ENCODE data around the gene ATXN1L. TPM values are rescaled to one million over a fixed set of nuclear protein-coding genes. Genes with fewer than 3 reads are reported as not detected.
"Not testable (repeated sequence)": the region's sequence is repeated elsewhere in the genome, so short reads cannot be mapped to it uniquely, and the experiment has no call there.

Gene ATXN1L
- total RNA-seq, 1 donor from 2014 or later = 30.0 TPM

- no peak for DNase-seq (ENCODE audit: low spot score)
Measured at GRCh38 chr16:71852561-71852960, 6.8 kb downstream of the ATXN1L start.

GRCh38 chr16:71853413-71853812 lies 7.6 kb downstream of the ATXN1L start:
- no peak for DNase-seq (ENCODE audit: low spot score)

GRCh38 chr16:71854369-71854948 lies 8.7 kb downstream of the ATXN1L start:
- DNase-seq (ENCODE audit: low spot score) = no peak

- no peak for DNase-seq (ENCODE audit: low spot score)
Measured at GRCh38 chr16:71855937-71856662, 10.3 kb downstream of the ATXN1L start.

- no peak for DNase-seq (ENCODE audit: low spot score)
Measured at GRCh38 chr16:71859762-71860521, 14.2 kb downstream of the ATXN1L start.

GRCh38 chr16:71863995-71864394 lies 18.2 kb downstream of the ATXN1L start:
- DNase-seq (ENCODE audit: low spot score) = no peak

GRCh38 chr16:71865173-71865863 lies 19.5 kb downstream of the ATXN1L start:
- no peak for DNase-seq (ENCODE audit: low spot score)

GRCh38 chr16:71867175-71867574 lies 21.4 kb downstream of the ATXN1L start:
- DNase-seq (ENCODE audit: low spot score) = not testable (repeated sequence)

- DNase-seq (ENCODE audit: low spot score) = no peak
Measured at GRCh38 chr16:71867939-71868338, 22.2 kb downstream of the ATXN1L start.

GRCh38 chr16:71869089-71869488 lies 23.3 kb downstream of the ATXN1L start:
- DNase-seq (ENCODE audit: low spot score) = no peak

GRCh38 chr16:71870818-71871217 lies 25.0 kb downstream of the ATXN1L start:
- DNase-seq (ENCODE audit: low spot score) = no peak

- DNase-seq (ENCODE audit: low spot score) = no peak
Measured at GRCh38 chr16:71873199-71873598, 27.4 kb downstream of the ATXN1L start.

- DNase-seq (ENCODE audit: low spot score) = no peak
Measured at GRCh38 chr16:71878911-71879310, 33.1 kb downstream of the ATXN1L start.

- no peak for DNase-seq (ENCODE audit: low spot score)
Measured at GRCh38 chr16:71880176-71880575, 34.4 kb downstream of the ATXN1L start.

GRCh38 chr16:71882505-71883167 lies 36.9 kb downstream of the ATXN1L start:
- DNase-seq (ENCODE audit: low spot score) = peak; percentile 84

GRCh38 chr16:71883168-71883848 lies 37.5 kb downstream of the ATXN1L start:
- no peak for DNase-seq (ENCODE audit: low spot score)

GRCh38 chr16:71883849-71884638 lies 38.3 kb downstream of the ATXN1L start, which contains the start of gene ZNF821:
ZNF821 (minus strand) TSS chr16:71884182; CDS start chr16:71879946, 4,236 bp downstream.
- DNase-seq (ENCODE audit: low spot score) = peak; percentile 57

- no peak for DNase-seq (ENCODE audit: low spot score)
Measured at GRCh38 chr16:71885261-71885650, 39.5 kb downstream of the ATXN1L start.

GRCh38 chr16:71889147-71889546 lies 43.4 kb downstream of the ATXN1L start:
- DNase-seq (ENCODE audit: low spot score) = no peak

GRCh38 chr16:71893888-71894228 lies 48.1 kb downstream of the ATXN1L start:
- DNase-seq (ENCODE audit: low spot score) = no peak
